ENCODE measurements around the gene HLX.

GRCh38 chr1:220917101-220917500 is 37.9 kb downstream of the HLX start:
- TF ChIP-seq, protein P1, sequence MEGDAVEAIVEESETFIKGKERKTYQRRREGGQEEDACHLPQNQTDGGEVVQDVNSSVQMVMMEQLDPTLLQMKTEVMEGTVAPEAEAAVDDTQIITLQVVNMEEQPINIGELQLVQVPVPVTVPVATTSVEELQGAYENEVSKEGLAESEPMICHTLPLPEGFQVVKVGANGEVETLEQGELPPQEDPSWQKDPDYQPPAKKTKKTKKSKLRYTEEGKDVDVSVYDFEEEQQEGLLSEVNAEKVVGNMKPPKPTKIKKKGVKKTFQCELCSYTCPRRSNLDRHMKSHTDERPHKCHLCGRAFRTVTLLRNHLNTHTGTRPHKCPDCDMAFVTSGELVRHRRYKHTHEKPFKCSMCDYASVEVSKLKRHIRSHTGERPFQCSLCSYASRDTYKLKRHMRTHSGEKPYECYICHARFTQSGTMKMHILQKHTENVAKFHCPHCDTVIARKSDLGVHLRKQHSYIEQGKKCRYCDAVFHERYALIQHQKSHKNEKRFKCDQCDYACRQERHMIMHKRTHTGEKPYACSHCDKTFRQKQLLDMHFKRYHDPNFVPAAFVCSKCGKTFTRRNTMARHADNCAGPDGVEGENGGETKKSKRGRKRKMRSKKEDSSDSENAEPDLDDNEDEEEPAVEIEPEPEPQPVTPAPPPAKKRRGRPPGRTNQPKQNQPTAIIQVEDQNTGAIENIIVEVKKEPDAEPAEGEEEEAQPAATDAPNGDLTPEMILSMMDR (IDR thresholded peaks at IDR 0.05; ENCODE audit: low read depth, low read length): no peak
- TF ChIP-seq EZH2phosphoT487 (IDR thresholded peaks at IDR 0.05; ENCODE audit: low read depth): no peak
